Skin of body (tissue), 2 donors: Measurements from ENCODE around the gene TELO2. TPM values are rescaled to one million over a fixed set of nuclear protein-coding genes. Genes with fewer than 3 reads are reported as not detected.

ENCODE experiments used
- DNase-seq: peaks from one replicate; lab custom pipeline; 2025; lab: John Stamatoyannopoulos, UW
- total RNA-seq: library from RNA; depleted of rRNA; stranded (reverse); fragments of >200 nt; gene quantifications from one replicate; pipeline ENCODE4 v1.2.3, GENCODE V29; 2014

The TELO2 gene
- total RNA-seq, 1 donor from 2014 or later, result 19.4 TPM

GRCh38 chr16:1553946-1554825 is 61.0 kb downstream of the TELO2 start:
- no peak for DNase-seq

GRCh38 chr16:1554826-1555445 is 61.8 kb downstream of the TELO2 start:
- no peak for DNase-seq

- no peak for DNase-seq
These were observed 63.1 kb downstream of the TELO2 start for GRCh38 chr16:1556254-1556653.

- DNase-seq, result no peak
These were observed 63.9 kb downstream of the TELO2 start for GRCh38 chr16:1557074-1557473.

GRCh38 chr16:1557576-1557975 is 64.4 kb downstream of the TELO2 start:
- DNase-seq, result no peak

- no peak for DNase-seq
These were observed 66.4 kb downstream of the TELO2 start for GRCh38 chr16:1559446-1559975.

Other genes starting within 250 kb of the TELO2 start
- gene TPSD1, start 237.3 kb upstream of the TELO2 start, total RNA-seq, result 1.3 TPM
- 44.5 TPM for gene UBE2I, start 183.7 kb upstream of the TELO2 start, total RNA-seq
- 1.2 TPM for gene BAIAP3, start 159.7 kb upstream of the TELO2 start, total RNA-seq
- 24.6 TPM for gene TSR3, start 141.5 kb upstream of the TELO2 start, total RNA-seq
- 24.6 TPM for gene GNPTG, start 141.4 kb upstream of the TELO2 start, total RNA-seq
- gene UNKL, start 78.7 kb upstream of the TELO2 start, total RNA-seq, result 9.8 TPM
- 8.1 TPM for gene UQCC4, start 72.6 kb upstream of the TELO2 start, total RNA-seq
- gene PERCC1, start 62.3 kb upstream of the TELO2 start, total RNA-seq, result not detected
- gene CCDC154, start 48.8 kb upstream of the TELO2 start, total RNA-seq, result 0.49 TPM
- gene CLCN7, start 18.3 kb upstream of the TELO2 start, total RNA-seq, result 34.8 TPM
- gene PTX4, start 4.4 kb upstream of the TELO2 start, total RNA-seq, result 0.10 TPM
- 6.2 TPM for gene TMEM204, start 40.3 kb downstream of the TELO2 start, total RNA-seq
- 15.9 TPM for gene IFT140, start 118.7 kb downstream of the TELO2 start, total RNA-seq
- gene CRAMP1, start 119.0 kb downstream of the TELO2 start, total RNA-seq, result 11.3 TPM
- gene JPT2, start 184.9 kb downstream of the TELO2 start, total RNA-seq, result 26.9 TPM
- gene MAPK8IP3, start 212.8 kb downstream of the TELO2 start, total RNA-seq, result 46.1 TPM